Right forelimb (tissue), 1 donor: ENCODE results near the gene CNTN5.

Experiments
- DNase-seq: peaks from one replicate; pipeline ENCODE4 v3.0.0-alpha.2; 2018

The CNTN5 gene

GRCh38 chr11:99640671-99641070 lies 619.9 kb downstream of the CNTN5 start:
- DNase-seq: no peak

DNA sequence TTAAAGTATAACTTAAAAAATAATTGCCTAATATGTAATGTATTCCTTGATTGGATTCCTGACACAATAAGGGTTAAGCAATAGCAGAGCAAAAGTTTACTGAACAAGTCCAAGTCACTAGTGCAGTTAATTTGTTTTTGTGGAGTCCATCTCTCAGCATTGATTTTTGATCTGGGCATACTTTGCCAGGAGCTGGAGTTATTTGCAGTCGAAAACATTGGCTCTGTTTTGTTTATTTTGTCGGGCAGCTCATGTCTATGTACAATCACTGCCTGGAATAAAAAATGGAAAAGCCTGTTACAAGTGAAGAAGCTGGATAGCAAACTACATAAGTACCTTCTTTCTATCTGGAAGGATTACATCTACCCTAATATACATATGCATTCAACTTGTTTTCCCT lies 625.2 kb downstream of the CNTN5 start:
- DNase-seq: no peak

GRCh38 chr11:99670067-99670676 lies 649.4 kb downstream of the CNTN5 start:
- no peak for DNase-seq

GRCh38 chr11:99671808-99672409 lies 651.2 kb downstream of the CNTN5 start:
- no peak for DNase-seq

DNA sequence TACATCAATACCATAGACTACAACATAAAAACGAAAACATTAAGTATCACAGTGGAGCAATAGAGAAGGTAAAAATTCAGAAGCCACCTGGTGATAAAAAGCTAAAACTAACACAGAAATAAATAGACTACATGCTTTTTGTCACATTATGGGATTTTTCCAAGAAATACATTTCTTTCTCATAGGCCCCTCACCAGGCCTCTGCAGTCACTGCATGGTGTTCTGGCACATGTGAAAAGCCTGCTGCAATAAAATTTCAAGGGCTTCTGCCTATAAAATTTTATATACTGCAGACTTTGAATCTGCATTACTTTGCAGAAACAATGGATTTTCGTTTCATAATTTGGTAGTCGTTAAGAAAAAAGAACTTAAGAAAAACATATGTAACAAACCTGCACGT lies 655.5 kb downstream of the CNTN5 start:
- no peak for DNase-seq

- no peak for DNase-seq
Observed at GRCh38 chr11:99682171-99682570, 661.4 kb downstream of the CNTN5 start.

- no peak for DNase-seq
Observed at GRCh38 chr11:99682646-99683045, 661.9 kb downstream of the CNTN5 start.

DNA sequence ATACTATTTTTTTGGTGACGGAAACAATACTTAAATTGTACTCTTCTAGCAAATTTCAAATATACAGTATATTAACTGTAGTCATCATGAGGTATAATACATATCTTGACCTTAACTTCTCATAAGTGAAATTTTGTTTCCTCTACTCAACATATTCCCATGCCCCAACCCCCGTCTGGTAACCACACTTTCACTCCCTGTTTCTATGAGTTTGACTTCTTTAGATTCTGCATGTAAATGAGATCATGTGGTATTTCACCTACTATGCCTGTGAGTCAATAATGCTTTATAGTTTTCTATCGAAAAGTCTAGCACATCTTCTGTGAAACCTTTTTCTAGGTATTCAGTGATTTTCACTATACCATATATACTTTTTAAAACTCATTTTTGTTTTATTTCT lies 663.2 kb downstream of the CNTN5 start:
- DNase-seq: no peak

DNA sequence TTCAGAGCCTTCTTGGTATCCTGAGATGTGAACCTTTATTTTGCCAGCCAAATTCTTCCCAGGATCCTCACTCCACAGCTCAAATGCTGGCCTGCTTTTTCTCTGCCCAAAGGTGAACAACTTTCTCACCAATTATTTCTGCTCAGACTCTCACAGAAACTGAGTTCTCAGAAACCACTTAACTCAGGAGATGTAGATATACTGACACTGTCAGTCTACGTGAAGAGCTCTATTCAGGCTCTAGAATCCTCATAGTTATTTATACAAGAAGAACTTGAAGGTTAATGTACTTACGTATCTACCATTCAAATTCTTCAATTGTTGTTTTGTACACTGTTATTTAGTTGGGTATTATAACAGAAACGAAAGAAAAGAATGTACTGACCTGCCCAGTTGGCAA lies 666.1 kb downstream of the CNTN5 start:
- no peak for DNase-seq

- no peak for DNase-seq
Observed at GRCh38 chr11:99687320-99687719, 666.6 kb downstream of the CNTN5 start.

GRCh38 chr11:99693941-99694492 lies 673.3 kb downstream of the CNTN5 start:
- no peak for DNase-seq

DNA sequence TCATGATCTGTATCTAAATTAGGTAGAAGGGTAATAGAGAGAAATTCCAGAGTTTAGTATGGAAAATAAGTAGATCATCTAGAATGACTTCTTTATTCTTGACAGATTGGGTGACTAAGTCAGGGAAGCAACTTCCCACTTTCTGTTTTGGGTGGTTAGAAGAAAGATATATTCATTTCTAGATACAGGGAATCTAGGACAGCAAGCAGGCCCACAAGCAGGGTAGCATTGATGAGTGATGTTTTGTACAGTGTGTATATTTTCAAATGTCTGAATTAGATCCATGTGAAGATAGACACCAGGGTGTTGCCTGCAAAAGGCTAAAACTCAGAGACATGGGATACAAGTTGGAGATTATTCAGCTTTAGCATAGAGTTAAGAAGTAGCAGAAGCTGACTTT lies 674.4 kb downstream of the CNTN5 start:
- DNase-seq: no peak

DNA sequence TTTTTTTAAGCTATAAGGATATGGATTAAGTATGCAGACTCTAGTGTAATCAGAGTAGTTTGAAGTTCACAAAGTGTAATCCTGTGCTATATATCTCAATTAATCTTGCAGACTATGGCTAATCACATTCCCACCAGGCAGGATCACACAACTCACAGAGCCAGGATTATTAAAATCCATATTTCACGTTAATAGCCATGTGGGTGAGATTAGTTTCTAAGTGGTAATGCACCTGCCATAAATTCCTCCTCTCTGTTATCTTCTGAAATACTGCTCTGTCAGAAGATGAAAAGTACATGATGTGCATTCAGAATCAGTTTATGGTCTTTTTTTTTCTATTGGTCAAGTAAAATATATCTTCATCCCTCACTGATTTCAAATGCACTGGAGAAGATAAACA lies 686.1 kb downstream of the CNTN5 start:
- DNase-seq: no peak

- no peak for DNase-seq
Observed at GRCh38 chr11:99708928-99709672, 688.4 kb downstream of the CNTN5 start.

DNA sequence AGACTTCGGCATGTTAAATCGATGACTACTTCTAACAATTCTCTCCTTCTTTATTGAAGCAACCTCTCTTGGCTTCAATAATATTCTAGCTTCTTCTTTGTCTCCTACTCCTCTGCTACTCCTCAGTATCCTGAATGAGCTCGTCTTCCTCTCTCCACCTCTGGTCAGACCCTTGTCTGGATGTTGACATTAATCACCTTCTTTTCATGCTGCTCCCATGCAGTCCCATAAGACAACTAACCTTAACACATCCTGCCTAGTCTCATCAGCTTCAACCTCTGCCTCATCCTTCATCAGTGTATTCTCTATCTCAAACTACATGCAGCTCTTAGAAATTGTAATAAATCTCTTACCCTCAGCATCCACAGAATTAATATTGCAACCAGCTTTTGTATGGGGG lies 695.6 kb downstream of the CNTN5 start:
- no peak for DNase-seq

GRCh38 chr11:99718291-99718690 lies 697.5 kb downstream of the CNTN5 start:
- no peak for DNase-seq

DNA sequence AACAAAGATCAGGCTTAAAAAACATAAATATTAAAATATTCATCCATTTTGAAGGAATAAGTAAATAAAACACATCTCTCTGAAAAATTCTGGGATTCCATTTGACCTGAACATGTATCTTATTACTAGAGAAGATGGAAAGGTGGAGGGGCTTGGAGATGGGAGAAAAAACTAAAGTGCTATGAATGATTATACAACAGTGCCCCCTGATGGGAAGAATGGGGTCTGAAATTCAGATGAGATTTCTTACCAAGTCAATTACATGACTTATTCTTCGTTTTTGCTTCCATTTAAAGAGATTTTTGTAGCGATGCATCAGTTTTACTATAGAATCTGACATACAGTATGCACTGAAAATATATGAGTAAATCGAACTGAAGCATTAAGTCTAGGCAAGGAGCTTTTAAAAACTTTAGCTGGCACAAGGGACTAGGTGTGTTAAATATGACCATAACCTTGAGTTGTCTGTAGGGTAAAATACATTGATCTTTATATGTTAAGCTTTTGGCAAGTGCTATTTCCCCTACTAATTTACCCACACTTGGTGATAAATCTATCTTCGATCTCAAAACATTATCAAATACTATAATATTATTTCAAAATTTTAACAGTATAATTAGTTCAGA lies 718.8 kb downstream of the CNTN5 start:
- no peak for DNase-seq

GRCh38 chr11:99742501-99742900 lies 721.8 kb downstream of the CNTN5 start:
- no peak for DNase-seq

DNA sequence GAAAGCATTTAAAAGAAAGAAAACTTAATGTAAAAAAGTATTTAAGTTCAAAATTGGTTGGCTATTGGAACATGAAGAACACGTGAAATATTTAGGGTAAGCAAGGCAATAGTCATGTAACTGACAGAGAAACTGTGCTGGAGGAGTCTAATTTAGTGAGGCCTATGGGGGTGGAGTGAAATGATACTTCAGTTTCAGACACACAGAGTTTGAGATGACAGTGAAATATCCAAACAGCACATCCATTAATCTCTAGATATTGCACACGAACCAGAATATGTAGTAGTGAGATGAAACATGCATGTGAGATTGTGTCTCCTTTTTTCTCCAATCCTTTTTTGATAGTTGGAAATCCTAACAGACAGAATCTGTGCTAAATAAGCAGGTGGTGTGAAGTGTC lies 739.0 kb downstream of the CNTN5 start:
- DNase-seq: no peak

DNA sequence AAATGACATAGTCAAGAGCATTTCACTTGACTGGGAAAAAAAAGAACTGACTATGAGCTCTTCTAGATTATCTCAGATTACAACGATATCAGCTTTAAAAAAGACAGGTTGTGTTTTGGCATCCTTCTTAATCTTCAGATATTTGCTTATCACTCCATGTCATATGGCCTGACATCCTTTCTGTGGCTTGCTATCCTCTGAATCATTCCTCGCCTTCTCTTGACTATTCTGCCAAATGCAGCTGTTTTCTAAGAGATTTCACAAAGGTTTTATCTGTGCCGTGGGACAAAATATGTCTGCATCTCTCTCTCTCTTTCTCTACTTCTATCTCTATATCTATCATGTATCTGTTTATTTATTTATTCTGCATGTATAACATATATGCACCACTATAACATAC lies 746.1 kb downstream of the CNTN5 start:
- no peak for DNase-seq

DNA sequence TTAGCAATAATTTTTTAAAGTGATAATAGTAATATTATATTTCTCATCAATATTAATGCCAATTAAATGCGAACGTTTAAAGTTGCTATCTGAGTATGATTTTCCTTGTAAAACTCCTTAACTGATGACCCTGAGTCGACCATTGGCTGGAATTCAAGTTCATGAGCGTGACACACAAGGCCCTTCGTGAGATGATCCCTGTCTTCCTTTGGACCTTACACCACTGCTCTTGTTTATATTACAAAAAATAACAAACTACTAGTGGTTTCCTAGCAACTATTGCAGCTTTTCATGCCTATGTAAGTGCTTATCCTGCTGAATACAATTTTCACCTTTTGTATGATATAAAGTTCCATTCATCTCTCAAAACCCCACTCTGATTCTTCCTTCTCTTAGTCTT lies 752.9 kb downstream of the CNTN5 start:
- DNase-seq: no peak

GRCh38 chr11:99781074-99781473 lies 760.3 kb downstream of the CNTN5 start:
- no peak for DNase-seq

DNA sequence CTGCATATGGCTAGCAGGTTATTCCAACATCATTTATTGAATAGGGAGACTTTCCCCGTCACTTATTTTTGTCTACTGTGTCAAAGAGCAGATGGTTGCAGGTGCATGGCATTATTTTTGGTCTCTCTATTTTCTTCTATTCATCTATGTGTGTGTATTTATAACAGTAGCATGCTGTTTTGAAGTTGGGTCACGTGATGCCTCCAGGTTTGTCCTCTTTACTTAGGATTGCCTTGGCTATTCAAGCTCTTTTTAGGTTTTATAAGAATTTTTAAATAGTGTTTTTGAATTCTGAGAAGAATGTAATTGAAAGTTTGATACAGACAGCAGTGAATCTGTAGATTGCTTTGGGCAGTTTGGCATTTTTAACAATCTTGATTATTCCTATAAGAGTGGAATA lies 770.6 kb downstream of the CNTN5 start:
- DNase-seq: no peak

DNA sequence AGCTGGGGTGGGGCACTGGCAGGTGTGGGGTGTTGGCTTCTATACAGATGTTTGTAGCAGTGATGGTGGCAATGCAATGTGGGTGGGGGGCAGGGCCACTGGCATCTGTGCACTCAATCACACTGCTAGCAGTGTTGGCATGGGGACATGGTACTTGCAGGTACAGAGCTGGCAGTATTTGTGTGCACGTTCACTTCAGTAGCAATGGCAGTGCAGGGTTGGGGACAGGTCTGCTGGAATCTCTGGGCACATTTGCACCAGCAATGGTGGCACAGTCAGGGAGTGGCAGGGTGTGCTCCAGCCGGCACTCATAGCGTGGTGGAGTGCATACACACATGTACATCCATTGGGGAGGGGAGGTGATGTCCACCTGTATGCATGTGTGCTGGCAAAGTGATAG lies 775.2 kb downstream of the CNTN5 start:
- no peak for DNase-seq
